CD4-positive, alpha-beta T cell treated with Interleukin-12 subunit alpha and Interleukin-12 subunit beta, for 1 hour (primary cell): Measurements from ENCODE around the gene GRIK4.
"Not testable (repeated sequence)": the region's sequence is repeated elsewhere in the genome, so short reads cannot be mapped to it uniquely, and the experiment has no call there.

Source experiments
- DNase-seq: peaks from one replicate; pipeline ENCODE4 v3.0.0-alpha.2; 2020

The GRIK4 gene

GRCh38 chr11:120611581-120611980 lies 100.0 kb downstream of the GRIK4 start:
- no peak for DNase-seq

- no peak for DNase-seq
Measured at GRCh38 chr11:120612513-120613263, 101.1 kb downstream of the GRIK4 start.

- no peak for DNase-seq
Measured at GRCh38 chr11:120613264-120614226, 102.0 kb downstream of the GRIK4 start.

- no peak for DNase-seq
Measured at GRCh38 chr11:120615391-120615790, 103.8 kb downstream of the GRIK4 start.

- no peak for DNase-seq
Measured at GRCh38 chr11:120618399-120618798, 106.9 kb downstream of the GRIK4 start.

GRCh38 chr11:120622189-120622875 lies 110.8 kb downstream of the GRIK4 start:
- DNase-seq, result no peak

- not testable (repeated sequence) for DNase-seq
Measured at GRCh38 chr11:120624992-120625391, 113.4 kb downstream of the GRIK4 start.

GRCh38 chr11:120625565-120625964 lies 114.0 kb downstream of the GRIK4 start:
- no peak for DNase-seq

- no peak for DNase-seq
Measured at GRCh38 chr11:120626791-120627190, 115.2 kb downstream of the GRIK4 start.

- no peak for DNase-seq
Measured at GRCh38 chr11:120627327-120628163, 116.0 kb downstream of the GRIK4 start.

GRCh38 chr11:120629407-120630080 lies 118.0 kb downstream of the GRIK4 start:
- no peak for DNase-seq

- DNase-seq, result no peak
Measured at GRCh38 chr11:120630122-120630521, 118.6 kb downstream of the GRIK4 start.

GRCh38 chr11:120632579-120632978 lies 121.0 kb downstream of the GRIK4 start:
- DNase-seq, result no peak

GRCh38 chr11:120633616-120634393 lies 122.3 kb downstream of the GRIK4 start:
- no peak for DNase-seq

GRCh38 chr11:120634706-120635105 lies 123.2 kb downstream of the GRIK4 start:
- DNase-seq, result no peak

GRCh38 chr11:120635136-120635810 lies 123.7 kb downstream of the GRIK4 start:
- no peak for DNase-seq

GRCh38 chr11:120637131-120637530 lies 125.6 kb downstream of the GRIK4 start:
- no peak for DNase-seq

- no peak for DNase-seq
Measured at GRCh38 chr11:120642196-120642894, 130.8 kb downstream of the GRIK4 start.

- DNase-seq, result no peak
Measured at GRCh38 chr11:120643284-120643683, 131.7 kb downstream of the GRIK4 start.

GRCh38 chr11:120645639-120646038 lies 134.1 kb downstream of the GRIK4 start:
- no peak for DNase-seq
